ENCODE measurements around the gene CXCL3.
"Not testable (repeated sequence)": the region's sequence is repeated elsewhere in the genome, so short reads cannot be mapped to it uniquely, and the experiment has no call there.

CXCL3 gene

DNA sequence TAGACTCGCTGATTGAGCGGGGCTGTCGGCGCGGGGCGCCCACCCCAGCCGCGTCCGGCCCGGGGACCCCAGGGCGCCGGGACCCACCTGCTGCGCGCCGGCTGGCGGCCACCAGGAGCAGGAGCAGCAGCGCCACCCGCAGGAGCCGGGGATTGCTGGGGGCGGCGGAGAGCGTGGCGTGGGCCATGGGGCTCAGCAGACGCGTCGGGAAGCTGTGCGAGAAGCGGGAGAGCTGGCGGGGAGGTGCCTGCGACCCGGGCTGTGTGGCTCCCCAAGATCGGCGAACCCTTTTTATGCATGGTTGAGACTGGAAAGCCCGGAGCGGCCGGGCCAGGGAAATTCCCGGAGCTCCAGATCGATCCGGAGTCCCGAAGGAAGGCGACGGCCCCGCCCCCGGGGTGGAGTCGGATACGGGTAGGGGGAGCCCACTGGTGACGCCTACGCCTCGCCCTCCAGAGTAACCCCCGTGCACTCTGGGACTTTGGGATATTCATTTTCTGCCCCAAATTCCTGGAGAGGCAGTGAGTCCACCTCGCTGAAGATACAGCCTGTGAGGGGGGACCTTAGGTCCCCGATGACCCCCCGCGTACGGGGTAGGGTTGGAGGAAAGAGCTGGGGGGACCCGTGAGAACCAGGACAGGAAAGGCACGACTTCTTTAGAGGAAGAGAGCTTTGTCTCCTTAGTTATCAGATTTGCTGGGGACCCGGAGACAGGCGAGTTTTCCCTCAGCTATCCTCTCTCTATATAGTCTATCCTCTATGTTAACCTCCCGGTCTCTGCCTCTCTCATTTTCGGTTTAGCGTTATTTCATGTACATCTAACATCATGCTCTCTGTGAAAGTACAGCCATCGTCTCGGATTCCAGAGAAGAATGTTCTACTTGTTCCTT lies at the start of gene CXCL3:
Gene CXCL3 (minus strand): TSS at position 265 of the 890 bp plus-strand sequence. CDS start 78 bp downstream, at position 187.
- DNase-seq (ENCODE audit: low read depth in 2 of 2, low spot score in 1 of 2): no peak

DNA sequence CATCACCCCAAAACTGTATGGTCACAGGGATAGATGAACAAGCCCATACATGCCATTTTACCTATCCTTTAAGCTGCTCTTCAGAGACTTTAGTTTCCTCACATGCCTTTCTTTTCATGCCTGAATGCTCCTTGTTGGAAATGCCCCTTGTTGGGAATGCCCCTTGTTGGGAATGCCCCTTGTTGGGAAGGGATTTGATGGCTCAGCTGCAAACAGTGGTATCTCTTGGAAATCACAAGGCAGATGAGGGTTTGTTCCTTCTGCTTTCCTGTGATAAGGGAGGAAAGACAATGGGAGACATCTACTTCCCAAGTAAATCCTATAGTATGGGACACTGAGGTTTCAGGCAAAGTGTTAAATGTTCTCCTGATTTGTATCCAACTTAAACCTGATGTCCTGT lies 49.0 kb upstream of the CXCL3 start:
- no peak for DNase-seq (ENCODE audit: low read depth in 2 of 2, low spot score in 1 of 2)

DNA sequence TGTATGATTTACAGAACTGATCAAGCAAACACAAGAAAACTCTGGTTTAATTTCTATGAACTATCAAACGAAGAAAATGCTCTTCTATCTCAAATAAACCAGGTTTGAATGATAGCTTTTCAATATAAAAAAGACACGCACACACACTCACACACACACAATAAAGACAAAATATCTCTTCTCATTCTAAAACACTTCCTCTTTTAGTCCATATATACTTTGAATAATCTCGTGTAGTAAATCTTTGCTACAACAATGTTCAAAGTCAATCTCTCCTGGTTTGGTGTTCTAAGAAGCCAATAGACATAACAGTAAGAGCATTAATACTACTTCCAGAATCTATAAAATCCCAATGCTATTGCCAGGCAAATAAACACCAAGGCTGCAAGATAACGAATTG lies 47.2 kb upstream of the CXCL3 start:
- DNase-seq (ENCODE audit: low read depth in 2 of 2, low spot score in 1 of 2): no peak

DNA sequence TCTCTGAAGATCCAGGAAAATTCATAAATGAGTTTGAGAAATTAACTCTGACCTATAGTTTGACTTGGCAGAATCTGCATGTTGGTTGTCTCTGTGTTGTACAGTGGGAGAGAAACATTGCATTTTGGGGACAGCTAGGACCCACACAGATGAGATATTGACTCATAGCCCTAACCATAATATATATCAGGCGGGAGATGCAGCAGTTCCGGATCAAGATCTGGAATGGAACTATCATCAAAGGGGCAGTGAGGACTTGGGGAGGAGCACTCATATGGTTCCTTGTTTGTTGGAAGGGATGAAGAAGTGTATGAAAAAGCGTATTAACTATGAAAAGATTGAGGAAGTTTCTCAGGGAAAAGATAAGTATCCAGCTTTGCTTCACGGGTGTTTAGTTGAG lies 46.5 kb upstream of the CXCL3 start:
- DNase-seq (ENCODE audit: low read depth in 2 of 2, low spot score in 1 of 2): no peak

DNA sequence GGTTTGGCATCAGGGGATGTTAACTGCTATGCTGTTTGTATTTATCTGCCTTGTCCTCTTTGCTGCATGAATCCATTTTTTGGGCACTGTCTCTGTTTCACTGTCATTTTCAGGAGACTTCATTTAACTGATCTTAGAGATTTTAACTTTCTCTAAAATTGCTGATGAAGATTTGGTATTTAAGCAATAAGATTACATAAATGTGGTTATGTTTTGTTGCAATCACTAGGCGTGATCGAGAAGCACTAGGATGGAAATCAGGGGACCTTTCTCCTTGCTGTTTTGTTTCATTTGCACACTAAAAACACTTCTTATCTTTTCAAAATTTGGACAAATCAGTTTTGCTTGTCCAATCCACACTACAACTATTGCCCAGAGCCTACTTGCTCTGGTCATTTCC lies 45.1 kb upstream of the CXCL3 start:
- DNase-seq (ENCODE audit: low read depth in 2 of 2, low spot score in 1 of 2): no peak

DNA sequence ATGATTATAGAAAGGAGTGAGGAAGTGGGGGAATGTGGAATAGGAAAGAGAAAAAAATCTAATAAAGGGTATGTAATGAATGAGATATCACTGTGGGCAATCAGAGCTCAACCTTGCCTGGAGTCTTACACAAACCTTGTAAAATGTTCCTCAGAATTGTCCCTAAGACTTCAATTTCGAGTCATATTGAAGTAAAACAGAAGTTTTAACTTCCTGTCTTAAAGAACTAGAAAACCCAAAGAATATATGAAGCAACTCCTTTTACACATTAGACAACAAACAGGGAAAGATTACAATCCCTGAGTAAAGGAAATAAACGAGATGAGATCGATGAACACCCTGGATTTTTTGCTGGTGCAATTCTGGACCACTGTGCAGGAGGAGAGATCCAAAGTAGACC lies 42.5 kb upstream of the CXCL3 start:
- no peak for DNase-seq (ENCODE audit: low read depth in 2 of 2, low spot score in 1 of 2)

DNA sequence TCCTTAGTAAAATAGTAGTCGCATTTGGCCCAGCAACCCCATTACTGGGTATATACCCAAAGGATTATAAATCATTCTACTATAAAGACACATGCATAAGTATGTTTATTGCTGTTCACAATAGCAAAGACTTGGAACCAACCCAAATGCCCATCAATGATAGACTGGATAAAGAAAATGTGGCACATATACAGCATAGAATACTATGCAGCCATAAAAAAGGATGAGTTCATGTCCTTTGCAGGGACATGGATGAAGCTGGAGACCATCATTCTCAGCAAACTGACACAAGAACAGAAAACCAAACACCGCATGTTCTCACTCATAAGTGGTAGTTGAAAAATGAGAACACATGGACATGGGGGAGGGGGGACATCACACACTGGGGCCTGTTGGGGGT lies 41.9 kb upstream of the CXCL3 start:
- DNase-seq (ENCODE audit: low read depth in 2 of 2, low spot score in 1 of 2): not testable (repeated sequence)

DNA sequence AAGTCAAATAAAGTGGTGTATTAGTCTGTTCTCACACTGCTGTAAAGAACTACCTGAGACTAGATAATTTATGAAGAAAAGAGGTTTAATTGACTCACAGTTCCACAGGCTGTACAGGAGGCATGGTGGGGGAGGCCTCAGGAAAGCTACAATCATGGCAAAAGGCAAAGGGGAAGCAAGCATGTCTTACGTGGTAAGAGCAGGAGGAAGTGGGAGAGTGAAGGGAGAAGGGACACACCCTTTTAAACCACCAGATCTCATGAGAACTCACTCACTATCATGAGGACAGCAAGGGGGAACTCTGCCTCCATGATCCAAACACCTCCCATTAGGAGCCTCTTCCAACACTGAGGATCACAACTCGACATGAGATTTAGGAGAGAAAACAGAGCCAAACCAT lies 40.5 kb upstream of the CXCL3 start:
- DNase-seq (ENCODE audit: low read depth in 2 of 2, low spot score in 1 of 2): not testable (repeated sequence)

DNA sequence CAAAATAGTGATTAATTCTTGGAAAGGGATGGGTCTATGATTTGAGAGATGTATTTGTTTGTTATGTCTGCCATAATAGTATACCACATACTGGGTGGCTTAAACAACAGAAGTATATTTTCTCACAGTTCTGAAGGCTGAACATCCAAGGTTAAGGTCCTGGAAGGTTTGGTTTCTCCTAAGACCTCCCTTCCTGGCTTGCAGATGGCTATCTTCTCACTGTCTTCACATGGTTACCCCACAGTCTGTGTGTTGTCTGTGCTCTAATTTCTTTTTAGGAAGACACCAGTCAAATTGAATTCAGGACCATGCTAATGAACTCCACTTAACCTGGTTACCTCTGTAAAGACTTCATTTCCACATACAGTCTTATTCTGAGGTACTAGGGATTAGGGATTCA lies 34.9 kb upstream of the CXCL3 start:
- no peak for DNase-seq (ENCODE audit: low read depth in 2 of 2, low spot score in 1 of 2)

DNA sequence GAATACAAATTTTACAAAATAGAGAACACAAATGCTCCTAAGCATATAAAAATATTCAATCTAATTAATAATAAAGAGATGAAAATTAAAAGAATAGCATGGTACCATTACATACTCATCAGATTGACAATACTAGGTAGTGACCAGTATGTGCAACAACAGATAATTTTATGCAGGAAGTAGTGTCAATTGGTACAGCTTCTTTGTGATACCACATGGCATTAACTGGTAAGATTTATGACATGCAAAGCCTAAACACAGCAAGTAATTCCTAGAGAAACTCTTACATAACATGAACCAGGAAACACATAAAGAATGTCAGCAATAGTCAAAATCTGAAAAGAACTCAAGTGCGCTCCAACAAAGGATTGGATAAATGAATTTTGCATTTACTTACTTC lies 34.2 kb upstream of the CXCL3 start:
- DNase-seq (ENCODE audit: low read depth in 2 of 2, low spot score in 1 of 2): no peak

DNA sequence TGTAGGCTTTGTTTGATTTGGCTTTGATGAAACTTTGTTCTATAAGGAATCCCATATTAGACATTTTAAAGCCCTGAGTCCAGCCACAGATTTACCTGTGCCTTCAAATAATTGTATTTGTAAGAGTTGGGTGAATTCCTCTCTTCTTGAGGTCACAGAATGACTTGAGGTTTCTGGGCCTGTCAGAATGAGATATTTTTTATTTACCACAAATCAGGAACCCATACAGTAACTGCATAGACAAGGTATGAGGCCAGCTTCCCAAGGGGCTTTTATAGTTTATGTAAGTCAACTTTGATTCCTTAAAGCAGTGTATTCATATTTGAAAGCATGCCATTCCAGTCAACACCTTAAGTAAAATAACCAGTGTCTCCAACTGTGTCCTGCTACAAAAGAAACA lies 29.1 kb upstream of the CXCL3 start:
- no peak for DNase-seq (ENCODE audit: low read depth in 2 of 2, low spot score in 1 of 2)

DNA sequence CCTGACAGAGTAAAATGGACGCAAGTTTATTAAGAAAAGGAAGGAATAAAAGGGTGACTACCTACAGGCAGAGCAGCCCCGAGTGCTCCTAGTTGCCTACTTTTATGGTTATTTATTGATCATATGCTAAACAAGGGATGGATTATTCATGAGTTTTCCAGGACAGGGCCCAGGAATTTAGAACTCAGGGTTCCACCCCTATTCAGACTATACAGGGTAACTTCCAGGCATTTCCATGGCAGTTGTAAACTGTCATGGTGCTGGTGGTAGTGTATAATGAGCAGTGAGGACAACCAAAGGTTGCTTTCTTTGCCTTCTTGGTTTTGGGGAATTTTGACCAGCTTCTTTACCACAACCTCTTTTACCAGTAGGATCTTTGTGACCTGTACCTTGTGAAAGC lies 27.7 kb upstream of the CXCL3 start:
- DNase-seq (ENCODE audit: low read depth in 2 of 2, low spot score in 1 of 2): no peak

DNA sequence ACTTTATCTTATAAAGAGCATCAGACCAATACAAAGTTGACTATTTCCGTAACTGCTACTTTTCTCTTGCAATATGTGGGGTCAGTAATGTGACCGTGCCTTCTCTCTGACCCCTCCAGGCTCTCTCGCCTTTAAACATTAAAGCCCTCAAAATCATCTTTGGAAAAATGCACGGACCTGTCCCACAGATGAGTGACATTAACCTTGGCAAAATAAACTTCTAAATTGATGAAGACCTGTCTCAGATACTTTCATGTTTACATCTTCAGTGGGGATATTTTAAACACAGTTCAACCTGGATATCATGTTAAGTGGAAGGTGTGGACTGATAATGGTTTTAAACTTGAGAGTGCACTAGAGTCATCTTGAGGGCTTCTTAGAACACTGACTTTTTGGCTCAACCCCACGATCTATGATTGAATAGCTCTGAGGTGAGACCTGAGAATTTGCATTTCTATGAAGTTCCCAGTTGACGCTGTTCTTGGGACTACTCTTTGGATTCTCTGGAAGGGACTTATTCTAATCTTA lies 26.7 kb upstream of the CXCL3 start:
- no peak for DNase-seq (ENCODE audit: low read depth in 2 of 2, low spot score in 1 of 2)

DNA sequence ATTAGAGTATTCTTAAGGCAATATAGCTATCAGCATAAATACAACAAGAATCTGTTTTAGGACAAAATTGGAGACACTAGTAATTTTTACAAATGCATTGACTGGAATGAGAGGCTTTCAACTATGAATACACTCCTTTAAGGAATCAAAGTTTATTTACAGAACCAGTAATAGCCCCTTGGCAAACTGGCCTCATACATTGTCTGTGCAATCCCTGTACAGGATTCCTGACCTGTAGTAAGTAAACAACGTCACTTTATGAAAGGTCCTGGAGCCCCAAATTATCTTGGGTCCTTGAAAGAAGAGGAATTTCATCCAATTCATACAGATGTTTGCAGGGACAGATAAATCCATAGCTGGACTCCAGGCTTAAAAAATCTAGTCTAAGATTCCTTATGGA lies 25.4 kb upstream of the CXCL3 start:
- no peak for DNase-seq (ENCODE audit: low read depth in 2 of 2, low spot score in 1 of 2)

DNA sequence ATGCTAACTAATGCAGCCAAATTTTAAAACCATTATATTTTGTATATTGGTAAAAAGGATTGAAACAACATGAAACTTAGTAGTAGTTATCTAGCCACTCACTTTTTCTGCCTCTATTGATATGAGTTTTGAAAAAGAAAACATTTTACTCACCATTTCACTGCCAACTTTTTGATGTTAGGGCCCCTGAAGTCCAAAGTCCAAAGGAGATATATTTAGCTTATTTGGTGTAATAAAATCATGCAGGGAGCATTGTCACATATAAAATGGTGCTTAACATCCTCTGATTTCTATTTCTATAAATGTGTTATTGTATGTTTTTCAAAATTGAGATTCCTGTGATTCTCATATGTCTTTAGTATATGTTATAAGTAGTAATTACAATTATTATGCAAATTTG lies 24.5 kb upstream of the CXCL3 start:
- DNase-seq (ENCODE audit: low read depth in 2 of 2, low spot score in 1 of 2): no peak

DNA sequence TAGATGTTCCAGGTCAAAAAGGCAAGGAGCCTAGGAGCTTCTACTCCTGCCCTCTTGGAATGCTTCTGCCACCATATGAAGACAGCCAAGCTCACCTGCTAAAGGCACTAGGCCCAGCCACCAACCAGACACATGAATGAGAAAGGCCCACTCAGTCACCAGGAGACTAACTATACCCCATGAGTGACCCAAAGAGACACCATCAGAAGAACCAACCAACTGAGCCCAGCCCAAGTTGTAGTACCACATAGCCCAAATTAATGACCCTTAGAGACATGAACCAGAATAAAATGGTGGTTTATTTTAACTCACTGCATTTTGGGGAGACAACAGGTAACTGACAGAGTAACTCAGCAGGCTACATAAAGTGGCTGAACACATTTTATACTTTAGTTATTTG lies 22.9 kb upstream of the CXCL3 start:
- DNase-seq (ENCODE audit: low read depth in 2 of 2, low spot score in 1 of 2): no peak

DNA sequence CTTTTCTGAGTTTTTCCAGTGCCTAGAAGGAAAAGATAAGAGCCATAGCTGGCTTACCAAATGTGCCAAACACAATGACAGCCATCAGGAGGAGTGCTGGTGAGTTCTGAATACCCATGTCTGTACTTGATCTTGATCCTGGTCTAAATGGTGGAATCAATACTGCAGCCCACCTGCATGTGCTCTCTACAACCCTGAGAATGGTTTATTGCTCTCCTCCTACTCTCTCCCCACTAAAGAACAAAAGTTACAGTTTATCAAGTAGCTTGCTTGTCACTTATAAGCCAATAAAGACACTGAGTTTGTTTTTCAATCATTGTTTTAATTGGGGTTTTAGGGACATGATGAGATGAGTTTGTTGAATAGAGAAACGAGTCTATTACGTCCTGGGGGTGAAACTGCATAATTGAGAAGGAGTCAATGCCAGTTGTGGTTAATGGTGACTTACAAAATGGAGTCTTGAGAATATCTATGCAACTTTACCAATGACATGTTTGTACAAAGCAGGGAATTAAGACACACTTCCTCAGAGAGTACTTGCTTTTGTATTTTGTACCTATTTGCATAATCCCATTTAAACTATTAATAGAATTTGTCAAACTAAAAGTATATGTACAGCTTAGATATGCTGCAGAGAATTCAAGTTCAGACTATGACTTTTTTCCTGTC lies 20.8 kb upstream of the CXCL3 start:
- DNase-seq (ENCODE audit: low read depth in 2 of 2, low spot score in 1 of 2): no peak

DNA sequence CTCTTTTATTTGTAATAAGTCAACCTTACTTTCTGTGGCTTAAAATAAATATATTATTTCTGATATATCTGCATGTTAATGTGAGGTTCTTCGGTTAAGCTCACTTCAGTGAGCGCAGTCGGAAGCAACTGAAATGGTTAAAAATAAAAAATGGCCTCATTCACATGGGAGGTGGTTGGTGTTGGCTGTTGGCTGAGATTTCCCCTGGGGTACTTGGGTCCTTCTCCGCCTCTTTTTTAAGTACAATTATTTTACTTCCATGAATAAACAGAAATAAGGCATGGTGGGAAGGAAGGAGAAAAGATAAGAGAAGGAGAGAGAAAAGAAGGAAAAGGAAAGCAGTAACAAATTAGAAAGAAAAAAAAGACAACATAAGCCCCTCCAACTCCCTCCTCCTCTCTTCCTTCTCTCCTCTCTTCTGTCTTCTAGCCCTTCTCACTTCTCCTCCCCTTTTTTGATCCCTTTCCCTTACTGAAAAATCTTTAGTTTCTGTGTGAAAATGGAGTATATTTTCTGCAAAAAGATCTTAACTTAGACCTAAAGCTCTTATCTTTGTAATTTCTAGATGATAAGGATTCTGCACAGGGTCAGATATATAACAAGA lies 19.7 kb upstream of the CXCL3 start:
- DNase-seq (ENCODE audit: low read depth in 2 of 2, low spot score in 1 of 2): no peak

DNA sequence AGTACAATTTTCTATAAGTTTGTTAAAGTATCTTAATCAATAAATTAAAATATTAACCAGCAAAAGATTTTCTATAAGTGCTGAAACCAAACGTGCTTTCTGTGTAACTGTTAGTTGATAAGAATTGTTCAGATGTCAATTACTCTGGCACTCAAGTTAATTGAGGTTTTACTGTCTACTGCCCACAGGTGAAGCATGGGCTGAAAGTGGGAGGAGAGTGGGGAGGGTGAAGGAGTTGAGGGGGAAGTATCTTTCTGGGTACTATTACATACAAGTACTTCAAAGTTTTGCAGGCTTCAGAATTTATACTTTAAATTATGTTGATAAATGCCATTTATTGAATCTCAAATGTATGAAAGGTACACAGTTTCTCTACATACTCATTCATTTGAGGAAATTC lies 19.1 kb upstream of the CXCL3 start:
- no peak for DNase-seq (ENCODE audit: low read depth in 2 of 2, low spot score in 1 of 2)

DNA sequence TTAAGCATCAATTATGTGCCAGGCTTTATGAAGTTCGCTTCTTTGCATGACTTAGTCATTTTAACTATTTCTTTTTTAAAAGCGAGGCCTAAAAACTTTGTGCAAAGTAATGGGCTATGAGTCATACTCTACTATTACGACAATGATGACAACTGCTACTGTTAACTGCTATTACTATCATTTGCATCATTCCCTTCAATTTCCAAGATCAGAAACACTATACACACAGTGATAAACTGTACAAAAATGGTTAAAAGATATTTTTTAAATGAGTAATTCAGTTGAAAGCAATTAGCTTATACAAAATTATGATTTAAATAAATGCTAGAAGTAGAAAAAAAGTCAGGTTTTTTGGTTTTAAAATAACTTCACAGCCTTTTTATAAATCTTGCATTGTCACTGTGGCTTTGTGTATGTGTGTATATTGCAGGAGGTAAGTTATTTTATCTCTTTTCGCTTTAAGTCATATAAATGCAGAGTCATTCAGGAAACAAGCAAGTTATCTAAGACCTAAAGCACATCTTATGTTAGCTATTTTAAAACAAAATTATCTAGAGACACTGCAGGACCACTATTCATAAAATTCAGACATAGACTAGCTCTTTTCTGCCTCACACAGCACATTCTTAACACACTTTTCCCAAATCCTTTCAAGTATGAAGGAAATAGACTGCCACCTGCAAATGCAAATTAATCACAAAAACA lies 18.5 kb upstream of the CXCL3 start:
- no peak for DNase-seq (ENCODE audit: low read depth in 2 of 2, low spot score in 1 of 2)

DNA sequence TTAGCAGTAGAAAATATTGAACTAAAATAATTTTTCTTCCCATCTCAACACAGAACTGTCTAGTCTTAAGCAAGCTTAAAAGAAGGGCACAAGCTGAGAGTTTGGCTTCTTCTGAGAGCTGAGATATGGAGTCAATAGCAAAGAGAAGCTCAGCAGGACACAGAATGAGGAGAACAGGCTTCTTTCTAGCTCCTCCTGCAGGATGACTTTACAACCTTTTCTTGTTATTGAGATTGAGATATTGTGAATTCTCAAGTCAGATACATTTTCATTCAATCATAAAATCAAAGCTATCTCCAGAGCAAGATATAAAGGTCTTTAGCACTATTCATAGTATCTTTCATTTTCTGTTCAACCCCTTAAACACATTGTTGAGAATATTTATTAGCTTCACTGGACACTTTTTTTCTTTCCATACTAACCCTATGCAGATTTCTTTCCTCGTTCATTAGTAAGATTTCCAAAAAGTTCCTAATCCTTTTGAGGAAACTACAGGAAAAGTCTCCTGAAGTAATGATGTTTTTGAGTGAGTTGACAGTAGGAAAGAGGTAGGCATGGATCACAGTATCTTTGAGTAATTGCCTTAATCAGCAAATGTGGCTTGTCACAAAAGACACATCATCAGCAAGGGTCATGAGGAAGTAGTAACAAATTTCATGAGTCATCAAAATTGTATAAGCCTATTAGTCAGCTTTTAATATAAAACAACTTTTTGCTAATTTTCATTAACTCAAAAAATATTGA lies 17.8 kb upstream of the CXCL3 start:
- no peak for DNase-seq (ENCODE audit: low read depth in 2 of 2, low spot score in 1 of 2)
